Epidermal melanocyte (primary cell): ENCODE results near the gene MT1B.
"Not testable (repeated sequence)": the region's sequence is repeated elsewhere in the genome, so short reads cannot be mapped to it uniquely, and the experiment has no call there.

Source experiments
- DNase-seq: peaks from one replicate; pipeline ENCODE4 v3.0.0; 2011; ENCODE audit warnings: low spot score; ENCODE audit not compliant: insufficient read length

MT1B gene

GRCh38 chr16:56667581-56668571 is 16.2 kb downstream of the MT1B start, which contains the start of gene MT1G:
Gene MT1G, minus strand, starts transcription at chr16:56668065. Its CDS starts 72 bp downstream, at chr16:56667993.
- no peak for DNase-seq

- DNase-seq, result no peak
These were observed 17.5 kb downstream of the MT1B start, which contains the start of gene MT1H for GRCh38 chr16:56669005-56669839. Gene MT1H, plus strand, starts transcription at chr16:56669814. Its CDS starts 71 bp downstream, at chr16:56669885.

GRCh38 chr16:56669840-56670619 is 18.3 kb downstream of the MT1B start:
- DNase-seq, result no peak

- no peak for DNase-seq
These were observed 18.9 kb downstream of the MT1B start for GRCh38 chr16:56670620-56670934.

- DNase-seq, result not testable (repeated sequence)
These were observed 20.0 kb downstream of the MT1B start for GRCh38 chr16:56671691-56672090.

GRCh38 chr16:56672171-56672570 is 20.5 kb downstream of the MT1B start:
- not testable (repeated sequence) for DNase-seq

GRCh38 chr16:56672761-56673536 is 21.3 kb downstream of the MT1B start:
- DNase-seq, result no peak

- no peak for DNase-seq
These were observed 22.2 kb downstream of the MT1B start for GRCh38 chr16:56673921-56674320.

GRCh38 chr16:56674570-56674969 is 22.9 kb downstream of the MT1B start:
- DNase-seq, result not testable (repeated sequence)

GRCh38 chr16:56675685-56676210 is 24.1 kb downstream of the MT1B start:
- no peak for DNase-seq

GRCh38 chr16:56677474-56677873 is 25.8 kb downstream of the MT1B start:
- no peak for DNase-seq

GRCh38 chr16:56679078-56679730 is 27.5 kb downstream of the MT1B start:
- DNase-seq, result no peak

- no peak for DNase-seq
These were observed 28.1 kb downstream of the MT1B start for GRCh38 chr16:56679818-56680217.

- peak; percentile 80 for DNase-seq
These were observed 30.4 kb downstream of the MT1B start, which contains the start of gene MT1X for GRCh38 chr16:56681939-56682702. Gene MT1X, plus strand, starts transcription at chr16:56682470. Its CDS starts 71 bp downstream, at chr16:56682541.

- DNase-seq, result no peak
These were observed 31.2 kb downstream of the MT1B start for GRCh38 chr16:56682703-56683397.

GRCh38 chr16:56683424-56684172 is 31.9 kb downstream of the MT1B start:
- no peak for DNase-seq

GRCh38 chr16:56684256-56684925 is 32.7 kb downstream of the MT1B start:
- no peak for DNase-seq
